ENCODE results near the gene TUBGCP2. TPM values are rescaled to one million over a fixed set of nuclear protein-coding genes. Genes with fewer than 3 reads are reported as not detected.

Gene TUBGCP2
- polyA plus RNA-seq, 2 donors = 25.5 to 49.3 TPM

DNA sequence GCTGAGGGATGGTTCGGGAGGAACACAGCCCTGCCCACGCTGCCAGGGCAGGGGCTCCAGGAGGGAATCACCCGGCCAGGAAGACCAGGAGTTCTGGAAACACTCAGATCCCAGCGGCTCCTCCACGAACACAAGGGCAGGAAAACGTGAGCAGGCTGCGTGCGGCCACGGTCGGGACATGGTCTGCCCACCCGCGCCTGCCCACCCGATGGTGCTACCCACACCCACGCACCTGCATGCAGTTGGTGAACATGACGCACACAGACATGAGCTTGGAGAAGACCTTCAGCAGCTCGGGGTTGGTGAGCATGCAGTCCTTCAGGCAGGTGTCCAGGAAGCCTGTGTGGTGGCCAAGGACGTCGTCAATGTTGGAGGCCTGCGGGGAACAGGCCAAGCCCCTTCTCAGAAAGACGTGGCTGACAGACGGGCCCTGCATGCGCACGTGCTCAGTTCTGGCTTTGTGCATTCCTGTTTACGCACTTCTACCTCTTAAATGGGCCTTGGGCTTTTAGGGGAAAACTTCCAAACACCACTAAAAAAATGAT lies 25.8 kb downstream of the TUBGCP2 start:
- peaks cover 13 to 71% of the 10 kb centered on the region in 2 donors for H3K36me3 ChIP-seq (ENCODE audit: control insufficient read depth in 2 of 2, insufficient read depth in 2 of 2, low read length in 1 of 2)
- WGBS, 2 donors = 88 to 93% methylated on average over 24 of the region's 24 CpGs
- H3K4me3 ChIP-seq (ENCODE audit: low read depth in 1 of 2, low read length in 2 of 2) = no peak overlapping the region
- no peaks in the 10 kb centered on the region for H3K27me3 ChIP-seq (ENCODE audit: control insufficient read depth in 1 of 2, insufficient read depth in 2 of 2, low read length in 2 of 2)
- no peaks in the 10 kb centered on the region for H3K4me1 ChIP-seq (ENCODE audit: control insufficient read depth in 2 of 2, insufficient read depth in 2 of 2, low read length in 1 of 2)
- no peaks in the 10 kb centered on the region for H3K9me3 ChIP-seq (ENCODE audit: control insufficient read depth in 2 of 2, insufficient read depth in 1 of 2, low read depth in 1 of 2, low read length in 1 of 2)
- H3K27ac ChIP-seq (ENCODE audit: low read depth in 2 of 2, low read length in 1 of 2) = no peak overlapping the region

DNA sequence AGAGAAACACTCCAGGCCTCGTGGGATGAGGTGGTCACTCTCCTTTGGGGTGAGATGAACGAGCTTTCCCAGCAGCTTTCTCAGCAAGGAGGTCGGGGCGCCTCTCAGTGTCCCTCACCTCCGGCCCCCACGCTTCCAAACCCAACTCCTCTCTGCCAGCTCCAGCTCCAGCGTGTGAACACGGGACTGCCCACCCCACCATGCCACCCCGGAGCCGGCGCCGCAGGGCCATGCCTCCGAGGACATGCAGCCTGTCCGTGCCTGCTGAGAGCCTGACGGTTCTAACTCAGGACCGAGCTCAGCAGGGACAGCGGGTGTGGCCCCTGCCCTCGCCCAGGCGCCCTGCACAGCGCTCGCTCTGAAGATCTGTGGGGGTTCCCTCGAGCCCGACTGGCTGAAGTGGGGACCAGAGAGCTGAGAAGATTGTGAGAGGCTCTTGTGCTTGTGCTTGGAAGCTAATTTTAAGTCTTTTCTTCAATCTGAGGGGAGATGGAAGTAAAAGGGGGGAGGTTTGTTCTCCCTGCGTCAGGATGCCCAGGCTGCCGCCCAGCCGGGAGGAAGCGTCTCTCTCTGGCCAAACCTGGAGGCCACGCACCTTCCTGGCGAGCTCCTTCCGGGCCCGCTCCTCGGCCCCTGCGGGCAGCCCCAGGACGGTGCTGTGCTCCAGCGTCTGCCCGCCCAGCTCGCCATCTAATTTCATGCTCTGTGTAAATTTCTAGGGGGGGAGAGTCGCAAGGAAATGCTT lies 26.9 kb downstream of the TUBGCP2 start:
- WGBS, 2 donors = 91 to 94% methylated on average over 38 of the region's 38 CpGs
- H3K36me3 ChIP-seq (ENCODE audit: control insufficient read depth in 2 of 2, insufficient read depth in 2 of 2, low read length in 1 of 2) = peaks cover 11 to 68% of the 10 kb centered on the region in 2 donors

DNA sequence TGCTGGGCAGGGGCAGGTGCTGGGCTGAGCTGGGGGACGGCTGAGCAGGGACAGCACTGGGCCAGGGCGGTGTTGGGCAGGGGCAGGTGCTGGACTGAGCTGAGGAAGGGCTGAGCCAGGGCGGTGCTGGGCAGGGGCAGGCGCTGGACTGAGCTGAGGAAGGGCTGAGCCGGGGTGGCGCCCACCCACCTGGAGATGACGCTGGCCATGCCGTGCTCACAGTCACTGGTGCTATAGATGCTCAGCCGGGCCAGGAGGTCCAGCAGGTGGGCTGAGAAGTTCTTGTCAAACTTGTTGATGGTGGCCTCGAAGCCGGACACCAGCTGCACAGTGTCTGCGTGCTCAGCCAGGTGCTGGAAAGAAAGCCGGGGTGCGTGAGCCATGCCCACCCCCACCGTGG lies 27.6 kb downstream of the TUBGCP2 start:
- Histone ChIP-seq H3K27ac (ENCODE audit: low read depth in 2 of 2, low read length in 1 of 2) (no peak overlapping the region), H3K4me1 (ENCODE audit: control insufficient read depth in 2 of 2, insufficient read depth in 2 of 2, low read length in 1 of 2) (peaks cover 2 to 3% of the 10 kb centered on the region in 2 donors), H3K36me3 (ENCODE audit: control insufficient read depth in 2 of 2, insufficient read depth in 2 of 2, low read length in 1 of 2) (peaks cover 11 to 65% of the 10 kb centered on the region in 2 donors), H3K9me3 (ENCODE audit: control insufficient read depth in 2 of 2, insufficient read depth in 1 of 2, low read depth in 1 of 2, low read length in 1 of 2) (no peaks in the 10 kb centered on the region), H3K4me3 (ENCODE audit: low read depth in 1 of 2, low read length in 2 of 2) (no peak overlapping the region), H3K27me3 (ENCODE audit: control insufficient read depth in 1 of 2, insufficient read depth in 2 of 2, low read length in 2 of 2) (no peaks in the 10 kb centered on the region)
- WGBS, 2 donors = 93 to 94% methylated on average over 15 of the region's 15 CpGs

More for the DNA sequence above, 26.9 kb downstream of the TUBGCP2 start:
- Histone ChIP-seq H3K4me1 (ENCODE audit: control insufficient read depth in 2 of 2, insufficient read depth in 2 of 2, low read length in 1 of 2) (peaks cover 0 to 2% of the 10 kb centered on the region in 2 donors), H3K9me3 (ENCODE audit: control insufficient read depth in 2 of 2, insufficient read depth in 1 of 2, low read depth in 1 of 2, low read length in 1 of 2) (no peaks in the 10 kb centered on the region), H3K27ac (ENCODE audit: low read depth in 2 of 2, low read length in 1 of 2) (no peak overlapping the region), H3K27me3 (ENCODE audit: control insufficient read depth in 1 of 2, insufficient read depth in 2 of 2, low read length in 2 of 2) (no peaks in the 10 kb centered on the region), H3K4me3 (ENCODE audit: low read depth in 1 of 2, low read length in 2 of 2) (no peak overlapping the region)

DNA sequence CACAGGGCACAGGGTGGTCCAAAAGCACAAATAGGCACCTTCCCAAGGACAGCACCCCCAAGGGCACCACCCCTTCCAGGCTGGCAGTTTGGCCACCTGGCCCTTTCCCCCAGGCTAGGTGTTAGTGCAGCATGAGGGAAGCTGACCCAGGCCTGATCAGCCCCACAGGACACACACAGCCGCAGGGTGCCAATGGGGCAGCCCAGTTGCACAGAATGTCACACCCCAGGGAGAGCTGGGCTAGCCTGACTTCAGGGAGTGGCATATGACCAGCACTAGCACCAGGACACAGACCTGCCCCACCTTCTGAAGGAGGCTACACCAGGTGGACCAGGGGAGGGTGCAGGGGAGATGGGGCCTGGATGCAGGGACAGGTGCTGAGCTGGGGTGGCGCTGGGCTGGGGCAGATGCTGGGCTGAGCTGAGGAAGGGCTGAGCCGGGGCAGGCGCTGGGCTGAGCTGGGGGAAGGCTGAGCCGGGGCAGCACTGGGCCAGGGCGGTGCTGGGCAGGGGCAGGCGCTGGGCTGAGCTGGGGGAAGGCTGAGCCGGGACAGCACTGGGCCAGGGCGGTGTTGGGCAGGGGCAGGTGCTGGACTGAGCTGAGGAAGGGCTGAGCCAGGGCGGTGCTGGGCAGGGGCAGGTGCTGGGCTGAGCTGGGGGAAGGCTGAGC lies 28.1 kb downstream of the TUBGCP2 start:
- H3K9me3 ChIP-seq (ENCODE audit: control insufficient read depth in 2 of 2, insufficient read depth in 1 of 2, low read depth in 1 of 2, low read length in 1 of 2) = no peaks in the 10 kb centered on the region
- H3K27me3 ChIP-seq (ENCODE audit: control insufficient read depth in 1 of 2, insufficient read depth in 2 of 2, low read length in 2 of 2) = no peaks in the 10 kb centered on the region
- peaks cover 2 to 3% of the 10 kb centered on the region in 2 donors for H3K4me1 ChIP-seq (ENCODE audit: control insufficient read depth in 2 of 2, insufficient read depth in 2 of 2, low read length in 1 of 2)
- peaks cover 11 to 60% of the 10 kb centered on the region in 2 donors for H3K36me3 ChIP-seq (ENCODE audit: control insufficient read depth in 2 of 2, insufficient read depth in 2 of 2, low read length in 1 of 2)
- no peak overlapping the region for H3K4me3 ChIP-seq (ENCODE audit: low read depth in 1 of 2, low read length in 2 of 2)
- no peak overlapping the region for H3K27ac ChIP-seq (ENCODE audit: low read depth in 2 of 2, low read length in 1 of 2)
- 93% methylated on average over 10 of the region's 10 CpGs for WGBS, 2 donors

DNA sequence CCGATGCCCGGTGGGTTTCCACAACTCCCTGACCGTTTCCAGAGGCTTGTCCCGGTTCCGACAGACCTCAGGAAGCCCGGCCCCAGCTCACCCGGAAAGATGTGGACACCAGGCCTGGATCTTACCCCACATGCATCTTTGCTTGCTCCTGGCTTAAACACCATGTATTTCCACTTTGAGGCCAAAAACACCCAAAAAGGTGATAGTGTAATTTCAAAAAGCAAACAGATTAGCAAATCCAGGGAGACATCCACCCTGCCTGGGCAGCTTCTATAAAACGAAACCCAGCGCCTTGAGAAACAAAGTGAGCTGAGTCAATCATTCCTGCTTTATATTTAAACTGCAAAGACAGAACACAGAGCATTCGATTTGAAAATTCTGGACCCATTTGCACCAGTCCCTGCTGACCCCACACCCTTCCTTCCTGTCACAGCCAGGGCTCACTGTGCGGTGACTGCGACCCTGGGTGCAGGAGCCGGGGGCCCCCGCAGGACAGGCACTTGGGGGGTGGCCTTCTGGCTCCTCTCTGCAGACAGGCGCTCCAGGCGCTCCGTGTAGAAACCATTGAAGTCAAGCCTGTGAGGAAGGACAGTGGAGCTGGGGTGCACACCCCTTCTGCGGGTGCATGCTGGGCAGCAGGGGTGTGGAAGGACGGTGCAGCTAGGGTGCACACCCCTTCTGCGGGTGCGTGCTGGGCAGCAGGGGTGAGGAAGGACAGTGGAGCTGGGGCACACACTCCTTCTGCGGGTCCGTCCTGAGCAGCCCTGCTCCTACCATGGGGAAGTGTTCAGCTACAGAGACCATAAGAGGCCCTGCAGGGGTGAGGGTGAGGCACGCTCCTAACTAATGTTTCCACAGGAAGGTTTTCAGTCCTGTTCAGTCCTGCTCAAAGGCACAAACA lies 29.1 kb downstream of the TUBGCP2 start:
- 85% methylated on average over 24 of the region's 24 CpGs for WGBS, 2 donors
- Histone ChIP-seq H3K36me3 (ENCODE audit: control insufficient read depth in 2 of 2, insufficient read depth in 2 of 2, low read length in 1 of 2) (peaks cover 11 to 50% of the 10 kb centered on the region in 2 donors), H3K27ac (ENCODE audit: low read depth in 2 of 2, low read length in 1 of 2) (peak overlapping the region in 1 of 2 donors; percentile 9)

DNA sequence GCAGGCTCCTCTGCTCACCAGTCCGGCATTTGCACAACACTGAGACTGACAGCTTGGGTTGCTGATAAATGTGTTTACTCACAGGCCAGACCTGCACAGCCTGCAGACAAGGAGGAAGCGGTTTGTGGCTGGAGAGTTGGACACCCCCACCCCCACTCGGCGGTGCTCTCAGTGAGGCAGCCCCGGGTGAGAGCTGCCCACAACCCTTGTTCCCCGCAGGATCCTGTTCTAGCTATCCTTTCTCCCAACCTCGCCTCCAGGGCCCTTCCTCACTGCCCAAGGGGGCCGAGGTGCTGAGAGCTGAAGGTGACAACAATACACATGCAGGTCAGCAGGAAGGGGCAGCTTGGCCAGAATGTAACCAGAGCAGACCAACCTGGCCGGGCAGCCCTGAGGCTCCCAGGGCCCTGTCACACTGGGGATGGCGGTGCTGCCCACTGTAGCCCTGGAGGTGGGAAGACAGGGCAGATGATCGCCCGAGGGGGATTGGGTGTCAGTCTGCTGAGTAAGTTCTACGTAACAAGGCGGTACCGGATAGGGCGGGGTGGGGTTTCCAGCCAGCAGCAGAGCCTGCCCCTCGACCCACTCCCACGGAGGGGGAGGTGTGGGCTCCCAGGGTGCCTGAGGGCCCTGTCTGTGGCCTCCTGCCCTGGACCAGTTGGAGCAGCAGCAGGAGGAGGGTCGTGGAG lies 30.0 kb downstream of the TUBGCP2 start:
- peaks cover 7 to 44% of the 10 kb centered on the region in 2 donors for H3K36me3 ChIP-seq (ENCODE audit: control insufficient read depth in 2 of 2, insufficient read depth in 2 of 2, low read length in 1 of 2)
- no peaks in the 10 kb centered on the region for H3K27me3 ChIP-seq (ENCODE audit: control insufficient read depth in 1 of 2, insufficient read depth in 2 of 2, low read length in 2 of 2)
- H3K27ac ChIP-seq (ENCODE audit: low read depth in 2 of 2, low read length in 1 of 2) = peak overlapping the region; percentile 37 to 51
- 53 to 59% methylated on average over 19 of the region's 19 CpGs for WGBS, 2 donors
- H3K9me3 ChIP-seq (ENCODE audit: control insufficient read depth in 2 of 2, insufficient read depth in 1 of 2, low read depth in 1 of 2, low read length in 1 of 2) = no peaks in the 10 kb centered on the region
- no peak overlapping the region for H3K4me3 ChIP-seq (ENCODE audit: low read depth in 1 of 2, low read length in 2 of 2)
- peaks cover 2 to 5% of the 10 kb centered on the region in 2 donors for H3K4me1 ChIP-seq (ENCODE audit: control insufficient read depth in 2 of 2, insufficient read depth in 2 of 2, low read length in 1 of 2)

More for the DNA sequence above, 29.1 kb downstream of the TUBGCP2 start:
- peaks cover 2 to 5% of the 10 kb centered on the region in 2 donors for H3K4me1 ChIP-seq (ENCODE audit: control insufficient read depth in 2 of 2, insufficient read depth in 2 of 2, low read length in 1 of 2)
- no peaks in the 10 kb centered on the region for H3K9me3 ChIP-seq (ENCODE audit: control insufficient read depth in 2 of 2, insufficient read depth in 1 of 2, low read depth in 1 of 2, low read length in 1 of 2)
- no peak overlapping the region for H3K4me3 ChIP-seq (ENCODE audit: low read depth in 1 of 2, low read length in 2 of 2)
- no peaks in the 10 kb centered on the region for H3K27me3 ChIP-seq (ENCODE audit: control insufficient read depth in 1 of 2, insufficient read depth in 2 of 2, low read length in 2 of 2)

DNA sequence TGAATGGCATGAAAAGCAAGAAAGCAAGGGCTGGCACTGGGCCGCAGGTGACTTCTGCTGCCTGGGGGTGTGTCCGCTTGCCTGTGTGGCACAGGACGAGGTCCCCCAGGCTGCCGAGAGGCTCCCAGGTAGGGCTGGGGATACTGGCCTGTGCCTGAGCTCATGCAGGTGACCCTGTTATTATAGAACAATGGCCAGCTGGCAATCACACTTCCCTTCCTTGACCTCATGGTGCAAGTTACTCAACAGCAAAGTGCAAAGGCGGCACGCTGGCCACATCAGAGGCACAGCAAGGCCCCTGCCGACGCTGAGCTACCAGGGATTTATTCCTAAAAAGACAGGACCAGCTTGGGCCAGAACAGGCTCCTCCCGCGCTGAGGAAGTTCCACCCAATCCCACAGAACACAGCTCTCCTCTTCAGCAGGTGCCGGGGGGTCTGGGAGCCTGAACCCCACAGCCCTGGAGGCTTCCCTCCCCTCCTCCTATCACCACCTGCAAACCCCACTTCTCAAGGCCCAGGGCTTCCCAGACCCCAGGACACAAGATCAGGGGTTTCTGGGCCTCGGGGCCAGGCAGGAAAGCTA lies 30.6 kb downstream of the TUBGCP2 start:
- H3K4me1 ChIP-seq (ENCODE audit: control insufficient read depth in 2 of 2, insufficient read depth in 2 of 2, low read length in 1 of 2) = peaks cover 2 to 5% of the 10 kb centered on the region in 2 donors

DNA sequence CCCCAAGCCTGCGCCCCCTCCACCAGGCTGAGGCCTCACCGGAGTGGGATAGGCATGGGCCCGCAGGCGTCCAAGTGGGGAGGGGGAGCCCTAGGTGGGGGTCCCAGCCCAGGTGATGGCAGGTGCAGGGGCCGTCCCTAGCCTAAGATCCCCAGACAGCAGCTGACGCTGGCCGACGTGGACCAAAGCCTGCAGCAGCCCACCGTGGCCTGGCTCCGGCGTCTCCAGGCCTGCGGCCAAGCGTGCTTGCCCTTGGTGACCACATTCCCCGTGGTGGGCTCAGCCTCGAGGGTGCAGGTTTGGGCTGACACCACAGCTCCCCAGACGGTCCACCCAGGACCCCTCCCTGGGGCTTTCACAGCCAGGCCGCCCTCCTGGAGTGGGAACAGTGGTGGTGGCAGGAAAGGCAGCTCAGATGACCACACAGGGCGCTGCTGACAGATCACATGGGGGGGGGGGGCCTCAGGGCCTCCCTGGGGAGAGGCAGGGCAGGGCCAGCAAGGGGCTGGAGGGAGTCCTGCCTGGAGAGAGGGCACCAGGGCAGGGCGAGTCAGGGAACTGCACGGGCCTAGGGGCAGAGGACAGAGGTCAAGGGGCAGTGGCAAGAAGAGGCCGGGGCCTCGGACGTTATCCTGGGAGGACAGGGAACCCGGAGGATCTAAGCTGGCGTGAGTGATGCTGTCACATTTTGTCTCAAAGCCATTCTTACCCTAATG lies 31.2 kb downstream of the TUBGCP2 start:
- Histone ChIP-seq H3K4me3 (ENCODE audit: low read depth in 1 of 2, low read length in 2 of 2) (no peak overlapping the region), H3K36me3 (ENCODE audit: control insufficient read depth in 2 of 2, insufficient read depth in 2 of 2, low read length in 1 of 2) (peaks cover 4 to 31% of the 10 kb centered on the region in 2 donors), H3K27me3 (ENCODE audit: control insufficient read depth in 1 of 2, insufficient read depth in 2 of 2, low read length in 2 of 2) (no peaks in the 10 kb centered on the region), H3K27ac (ENCODE audit: low read depth in 2 of 2, low read length in 1 of 2) (no peak overlapping the region), H3K4me1 (ENCODE audit: control insufficient read depth in 2 of 2, insufficient read depth in 2 of 2, low read length in 1 of 2) (peaks cover 2 to 5% of the 10 kb centered on the region in 2 donors), H3K9me3 (ENCODE audit: control insufficient read depth in 2 of 2, insufficient read depth in 1 of 2, low read depth in 1 of 2, low read length in 1 of 2) (no peaks in the 10 kb centered on the region)
- WGBS, 2 donors = 64% methylated on average over 25 of the region's 25 CpGs

More for the DNA sequence above, 30.6 kb downstream of the TUBGCP2 start:
- 66% methylated on average over 12 of the region's 12 CpGs for WGBS, 2 donors
- peaks cover 7 to 37% of the 10 kb centered on the region in 2 donors for H3K36me3 ChIP-seq (ENCODE audit: control insufficient read depth in 2 of 2, insufficient read depth in 2 of 2, low read length in 1 of 2)
- H3K27ac ChIP-seq (ENCODE audit: low read depth in 2 of 2, low read length in 1 of 2) = peak overlapping the region; percentile 23 to 29
- H3K27me3 ChIP-seq (ENCODE audit: control insufficient read depth in 1 of 2, insufficient read depth in 2 of 2, low read length in 2 of 2) = no peaks in the 10 kb centered on the region
- no peaks in the 10 kb centered on the region for H3K9me3 ChIP-seq (ENCODE audit: control insufficient read depth in 2 of 2, insufficient read depth in 1 of 2, low read depth in 1 of 2, low read length in 1 of 2)
- no peak overlapping the region for H3K4me3 ChIP-seq (ENCODE audit: low read depth in 1 of 2, low read length in 2 of 2)
